Hematopoietic multipotent progenitor cell treated with erythropoietin and hydrocortisone succinate and interleukin-3 and kit ligand, for 4 days (in vitro differentiated cells): ENCODE results near the gene ARL4C.

Experiments used
- DNase-seq: peaks from one replicate; pipeline ENCODE4 v3.0.0-alpha.2; 2015

The ARL4C gene

DNA sequence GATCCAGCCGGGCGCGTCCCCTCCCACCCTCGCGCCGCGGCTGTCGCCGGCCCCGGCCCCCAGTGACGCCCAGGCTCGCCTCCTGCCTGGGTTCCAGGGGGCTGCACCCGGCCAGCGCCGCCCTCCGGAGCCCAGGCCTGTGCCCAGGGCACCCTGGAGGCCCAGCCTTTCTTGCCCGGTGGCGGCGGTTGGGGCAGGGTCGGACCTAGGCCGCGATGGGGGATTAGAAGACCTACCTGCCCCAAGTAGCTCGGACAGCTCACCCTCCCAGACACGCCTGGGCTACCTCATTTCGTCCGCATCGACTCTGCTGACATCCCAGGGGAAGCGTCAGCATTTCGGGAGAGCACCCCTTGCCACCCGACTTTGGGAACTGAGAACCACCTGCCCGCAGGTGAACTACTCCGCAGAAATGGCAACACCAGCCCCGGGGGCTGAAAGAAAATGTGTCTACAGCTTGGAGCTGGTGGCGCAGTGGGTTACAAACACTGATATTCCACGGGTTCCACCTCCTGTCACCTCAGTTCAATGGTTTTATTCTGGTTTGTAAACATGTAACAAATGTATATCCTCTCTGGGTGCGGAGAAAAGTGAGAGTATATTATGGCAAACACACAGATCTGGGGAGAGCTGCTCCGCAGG, 834 bp upstream of the ARL4C start:
- no peak for DNase-seq

DNA sequence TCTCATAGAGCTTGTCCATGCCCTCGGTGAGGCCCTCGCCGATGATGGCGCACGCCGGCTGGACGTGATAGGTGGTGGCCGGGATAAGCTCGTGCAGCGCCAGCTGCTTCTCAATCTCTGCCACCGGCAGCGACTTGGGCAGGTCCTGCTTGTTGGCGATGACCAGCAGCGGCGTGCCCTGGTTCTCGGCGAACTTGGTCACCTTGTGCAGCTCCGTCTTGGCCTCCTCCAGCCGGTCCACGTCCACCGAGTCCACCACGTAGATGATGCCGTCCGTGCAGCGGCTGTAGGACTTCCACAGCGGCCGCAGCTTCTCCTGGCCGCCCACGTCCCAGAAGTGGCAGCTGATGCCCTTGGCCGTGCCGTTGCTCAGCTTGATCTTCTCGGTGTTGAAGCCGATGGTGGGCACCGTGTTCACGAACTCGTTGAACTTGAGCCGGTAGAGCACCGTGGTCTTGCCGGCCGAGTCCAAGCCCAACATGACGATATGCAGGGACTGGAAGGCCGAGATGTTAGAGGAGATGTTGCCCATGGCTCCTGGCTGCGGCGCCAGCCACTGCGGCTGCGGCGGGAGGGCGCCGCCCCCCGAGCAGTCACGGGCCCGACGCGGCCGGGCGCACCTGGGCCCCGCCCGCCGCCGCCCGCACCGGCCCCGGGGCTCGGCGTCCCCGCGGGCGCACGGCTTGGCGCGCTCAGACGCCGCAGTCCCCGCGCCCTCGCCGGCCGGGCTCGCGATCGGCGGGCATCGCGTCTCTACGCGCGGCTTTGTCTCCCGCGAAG, 636 bp downstream of the ARL4C start:
- peak; percentile 27 for DNase-seq

DNA sequence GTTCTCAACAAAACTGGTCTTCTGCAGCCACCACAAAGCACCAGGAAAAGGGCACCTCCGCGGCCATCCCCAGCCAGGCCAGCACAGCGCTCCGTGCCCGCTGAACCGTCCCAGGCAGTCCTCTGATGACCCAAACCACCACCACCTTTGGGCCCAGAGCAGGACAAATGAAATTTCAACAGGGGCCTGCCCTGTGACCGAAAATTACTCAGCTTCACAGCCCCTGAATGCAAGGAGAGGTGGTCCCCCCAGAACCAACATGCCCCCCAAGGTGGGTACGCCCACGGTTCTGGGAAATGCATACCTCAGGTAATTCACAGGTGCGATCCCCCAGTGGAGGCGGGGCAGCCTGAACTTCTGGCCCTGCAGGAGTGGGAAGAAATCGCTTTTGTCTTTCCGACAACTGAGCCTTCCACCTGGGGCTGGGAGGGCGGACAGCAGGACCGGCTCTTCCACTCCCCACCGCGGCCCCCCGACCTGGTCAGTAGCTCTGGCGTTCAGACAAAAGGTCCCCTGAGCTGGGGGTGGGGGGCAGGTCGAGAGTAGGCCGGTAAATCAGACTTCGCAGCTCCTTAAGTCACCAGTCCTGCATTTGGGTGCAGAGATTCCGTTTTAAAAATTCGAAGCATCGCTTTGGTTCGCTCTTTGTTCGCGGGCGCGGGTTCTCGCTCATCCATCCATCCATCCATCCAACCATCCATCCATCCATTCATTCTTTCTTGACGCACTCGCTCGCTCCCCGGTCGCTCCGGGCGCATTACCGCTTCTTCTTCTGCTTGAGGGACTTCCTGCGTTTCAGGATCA, 1.4 kb downstream of the ARL4C start:
- no peak for DNase-seq

DNA sequence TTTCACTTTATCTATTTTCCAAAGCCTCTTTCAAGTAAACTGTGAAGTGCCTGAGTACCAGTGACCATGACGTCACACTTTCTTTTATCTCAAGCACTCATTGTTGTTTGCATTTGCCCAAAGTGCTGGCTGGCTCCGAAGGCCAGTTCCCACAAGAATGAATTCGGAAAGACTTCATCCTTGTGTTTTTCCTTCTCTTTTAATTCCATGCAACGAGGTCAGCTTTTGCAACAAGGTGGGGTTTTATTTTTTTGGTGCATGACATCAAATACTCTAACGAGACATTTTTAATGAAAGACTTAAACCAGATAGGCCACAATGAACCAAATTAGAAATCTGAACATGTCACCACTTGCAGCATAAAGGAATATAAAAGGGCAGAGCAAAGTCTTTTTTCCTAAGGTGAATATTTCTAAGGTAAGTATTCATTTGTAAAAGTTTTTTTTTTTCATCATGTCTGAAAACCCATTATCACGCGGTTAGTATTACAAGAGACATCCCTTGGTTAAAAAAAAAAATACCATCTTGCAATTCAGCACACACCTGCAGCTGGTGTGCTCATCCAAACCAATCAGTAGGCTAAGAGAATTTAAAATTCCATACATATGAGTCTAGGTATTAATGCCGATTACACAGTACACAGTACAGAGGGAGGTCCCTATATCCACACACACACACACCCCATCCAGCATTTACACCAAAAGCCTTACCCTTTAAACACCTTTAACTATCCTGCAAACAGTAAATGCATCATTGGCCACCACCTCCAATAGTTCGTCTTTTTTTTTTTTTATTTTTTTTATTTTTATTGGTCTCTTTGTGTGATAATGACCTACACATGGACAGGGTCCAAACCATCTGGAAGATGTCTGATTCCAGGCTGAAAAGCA, 2.3 kb downstream of the ARL4C start:
- no peak for DNase-seq

DNA sequence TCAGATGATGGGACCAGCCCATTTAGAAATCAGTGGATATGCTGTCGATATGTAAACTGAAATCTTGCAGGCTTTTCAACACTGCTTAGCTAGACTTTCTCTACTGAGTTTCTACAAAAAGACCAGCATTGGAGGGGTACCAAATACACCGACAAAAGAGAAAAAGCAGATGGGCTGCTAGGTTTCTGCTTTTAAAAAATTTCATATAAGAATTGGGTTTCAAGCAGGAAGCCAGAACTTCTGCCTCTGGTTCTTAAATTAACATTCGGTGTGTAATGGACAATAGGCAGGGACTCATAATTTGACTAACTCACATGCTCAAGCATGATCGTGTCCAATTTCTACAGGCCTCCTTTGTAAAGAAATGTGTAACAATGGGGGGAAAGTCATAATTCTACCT, 3.1 kb downstream of the ARL4C start:
- DNase-seq, result no peak

DNA sequence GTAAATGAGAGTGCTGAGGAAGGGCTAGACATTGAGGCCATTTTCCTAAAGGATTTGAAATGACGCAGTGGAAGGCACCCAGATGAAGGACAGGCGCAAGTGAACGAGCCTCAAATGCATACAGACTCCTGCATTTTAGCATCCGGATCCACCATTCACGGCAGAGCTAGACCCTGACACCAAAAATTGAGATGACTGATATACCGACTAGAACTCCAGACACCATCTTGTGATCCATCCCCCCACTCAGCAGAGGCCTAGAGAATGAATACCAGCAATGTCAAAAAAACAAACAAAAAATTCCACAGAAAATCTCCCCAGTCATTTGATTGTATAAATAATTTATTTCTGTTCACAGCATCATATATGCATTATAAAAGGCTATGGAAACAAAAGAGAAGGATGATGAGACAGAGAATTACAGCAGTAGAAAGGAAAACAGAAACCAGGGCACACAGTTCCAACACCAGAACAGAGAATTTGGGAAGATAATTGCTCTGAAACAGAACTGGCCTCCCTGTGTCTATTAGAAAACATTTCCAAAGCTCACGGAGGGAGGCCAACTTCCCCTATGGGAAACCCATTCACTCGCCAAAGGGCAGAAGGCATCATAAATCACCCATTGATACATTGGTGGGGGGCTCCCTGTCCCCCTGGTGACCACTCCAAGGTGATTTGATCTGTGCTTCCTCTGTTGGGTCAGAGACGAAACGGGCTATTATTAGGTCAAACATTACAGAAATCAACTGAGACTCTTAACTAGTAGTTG, 4.0 kb downstream of the ARL4C start:
- DNase-seq, result no peak

DNA sequence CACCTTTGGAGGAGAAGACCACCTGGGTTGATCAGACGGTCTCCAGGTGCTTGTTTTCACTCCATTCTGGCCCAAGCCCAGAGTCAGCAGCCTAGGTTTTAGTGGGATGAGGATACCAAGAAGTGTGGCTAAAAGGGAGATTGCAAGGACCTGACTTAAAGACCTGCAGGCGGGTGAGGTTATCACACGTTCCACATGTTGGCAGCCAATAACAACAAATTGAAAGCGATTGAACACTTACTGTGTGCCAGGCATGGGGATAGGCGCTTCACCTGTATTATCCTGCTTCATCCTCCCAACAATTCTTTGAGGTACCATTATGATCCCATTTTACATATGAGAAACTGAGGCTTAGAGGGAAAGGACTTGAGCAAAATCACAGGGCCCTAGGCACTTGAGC, 5.0 kb downstream of the ARL4C start:
- no peak for DNase-seq

DNA sequence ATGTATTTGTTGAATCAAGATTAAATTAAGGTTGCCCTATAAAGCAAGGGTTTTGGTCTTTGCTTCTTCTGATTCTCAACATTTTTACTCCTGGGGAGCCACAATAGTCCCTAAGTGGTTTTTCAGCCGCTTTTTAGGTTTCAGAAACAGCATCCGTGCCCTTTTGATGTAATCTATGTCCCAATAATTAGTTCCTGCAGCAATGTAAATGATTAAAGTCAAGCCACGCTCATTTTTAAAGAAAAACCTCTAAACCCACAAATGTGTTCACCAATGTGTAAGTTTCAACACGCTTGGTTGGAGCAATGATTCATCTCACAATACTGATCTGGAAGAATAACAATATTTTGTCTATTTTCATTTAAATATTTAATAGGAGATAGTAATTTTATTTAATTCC, 5.6 kb downstream of the ARL4C start:
- peak; percentile 54 for DNase-seq

DNA sequence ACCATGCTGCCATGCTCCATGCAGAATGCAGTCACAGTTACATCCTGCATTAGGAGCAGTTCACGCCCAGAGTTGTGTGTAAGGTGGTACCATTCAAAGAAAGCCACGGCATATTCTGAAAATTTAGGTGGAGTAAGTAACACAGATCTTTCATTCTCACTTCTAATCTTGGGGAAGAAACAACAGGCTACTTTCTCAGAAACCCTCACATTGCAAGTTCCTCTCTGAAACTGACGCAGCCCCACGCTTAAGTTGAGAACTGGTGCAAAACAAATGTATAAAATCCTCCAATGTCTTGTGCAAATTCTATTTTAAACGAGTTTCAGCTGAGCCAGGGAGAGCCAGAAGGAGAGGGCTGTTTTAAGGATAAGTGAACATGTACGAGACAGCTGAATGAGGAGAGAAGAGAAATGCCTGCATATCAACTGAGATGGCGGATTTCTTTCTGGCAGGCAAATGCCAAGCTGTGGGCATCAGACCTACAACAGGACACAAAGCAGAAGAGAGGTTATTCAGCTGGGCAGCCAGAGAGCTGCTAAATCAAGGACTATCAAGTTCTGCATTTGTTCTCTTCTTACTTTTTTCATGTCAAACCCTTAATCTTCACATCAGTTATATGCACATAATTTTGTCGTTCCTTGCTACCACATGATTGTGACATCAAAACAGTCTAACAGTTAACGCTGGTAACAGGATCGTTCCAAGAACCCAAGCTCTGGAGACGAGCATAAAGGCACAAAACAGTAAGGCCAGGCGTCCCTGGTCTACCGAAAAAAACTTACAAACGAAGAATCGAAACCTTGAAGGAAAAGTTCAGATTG, 6.4 kb downstream of the ARL4C start:
- peak; percentile 68 for DNase-seq

DNA sequence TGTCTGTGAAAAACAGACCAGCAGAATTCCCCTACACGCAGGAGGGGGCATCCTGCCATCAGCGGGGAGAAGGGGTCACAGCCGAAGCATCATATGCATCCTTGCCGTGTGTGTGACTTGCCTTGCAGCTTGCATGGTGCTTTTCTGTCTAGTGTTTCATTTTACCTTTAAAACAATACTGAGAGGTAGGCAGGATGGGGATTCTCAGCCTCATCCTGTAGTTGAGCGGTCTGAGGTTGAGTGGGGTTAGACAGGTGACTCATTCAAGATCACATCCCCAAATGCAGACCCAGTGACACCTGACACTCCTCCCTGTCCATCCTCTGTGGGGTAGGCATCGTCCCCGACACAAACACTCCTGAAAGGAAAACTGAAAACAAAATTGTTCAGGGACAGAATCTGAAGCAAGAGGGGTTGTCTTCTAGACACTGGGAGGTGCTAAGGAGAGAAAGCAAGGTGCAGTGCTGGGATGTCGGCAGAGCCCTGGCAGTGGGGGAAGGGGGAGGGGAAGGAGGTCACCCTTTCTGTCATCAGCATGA, 7.9 kb downstream of the ARL4C start:
- no peak for DNase-seq

DNA sequence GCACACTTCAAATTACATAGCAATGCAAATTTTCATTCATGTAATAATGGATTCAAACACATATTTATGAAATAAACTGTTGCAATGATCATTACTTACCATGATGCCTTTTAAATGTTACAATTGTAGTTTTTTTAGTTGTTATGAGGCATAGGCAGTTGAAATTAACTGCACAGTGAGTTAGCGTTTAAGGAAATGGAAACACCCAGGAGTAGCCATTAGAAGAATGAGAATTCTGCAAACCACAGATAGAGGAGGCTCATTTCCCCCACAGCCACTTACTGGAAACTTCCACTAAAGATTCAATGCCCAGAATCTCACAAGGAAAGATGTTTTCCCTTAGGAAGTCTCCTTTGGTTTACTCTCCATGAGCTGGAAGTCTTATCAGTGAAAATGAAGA, 8.4 kb downstream of the ARL4C start:
- no peak for DNase-seq

DNA sequence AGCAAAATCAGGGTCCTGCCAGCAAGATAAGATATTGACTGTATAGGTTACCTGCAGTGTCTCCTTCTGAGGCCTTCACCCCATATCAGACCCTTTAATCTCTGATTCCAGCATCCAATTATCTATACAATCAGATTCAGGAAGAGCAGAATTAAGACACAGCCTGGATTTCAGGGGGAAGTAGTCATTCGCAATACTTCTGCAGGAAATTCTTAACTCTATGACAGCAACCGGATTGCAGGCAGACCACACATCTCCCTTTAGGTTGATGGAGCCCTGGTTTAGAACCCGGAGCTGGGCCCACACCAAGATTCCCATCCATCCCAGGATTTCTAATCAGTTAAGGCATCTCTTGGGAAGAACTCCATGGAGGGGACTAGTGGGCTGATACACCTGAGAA, 9.5 kb downstream of the ARL4C start:
- DNase-seq, result no peak

DNA sequence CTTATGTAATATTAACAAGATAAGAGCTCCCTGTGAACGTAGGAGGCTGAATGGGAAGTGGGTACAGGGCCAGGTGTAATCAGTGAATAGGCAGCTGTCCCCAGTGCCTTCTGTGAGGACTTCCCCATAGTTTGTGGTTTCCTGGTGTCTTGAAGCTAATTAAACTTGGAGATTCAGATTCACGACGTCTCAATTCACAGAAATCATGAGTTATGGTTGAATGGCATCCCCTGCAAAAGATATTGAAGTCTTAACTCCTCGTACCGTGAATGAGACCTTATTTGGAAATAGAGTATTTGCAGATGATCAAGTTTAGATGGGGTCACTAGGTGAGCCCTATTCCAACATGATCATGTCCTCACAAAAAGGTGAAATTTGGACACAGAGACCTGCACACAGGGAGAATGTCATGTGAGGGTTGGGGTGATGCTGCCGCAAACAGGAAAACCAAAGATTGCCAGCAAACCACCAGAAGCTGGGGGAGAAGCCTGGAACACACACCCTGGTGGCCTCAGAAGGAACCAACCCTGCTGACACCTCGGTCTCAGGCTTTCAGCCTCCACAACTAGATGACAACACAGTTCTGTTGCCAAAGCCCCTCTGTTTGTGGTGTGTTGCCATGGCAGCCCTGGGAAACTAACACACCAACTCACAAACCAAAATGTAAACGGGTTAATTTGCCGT, 13.2 kb downstream of the ARL4C start:
- DNase-seq, result peak; percentile 92

DNA sequence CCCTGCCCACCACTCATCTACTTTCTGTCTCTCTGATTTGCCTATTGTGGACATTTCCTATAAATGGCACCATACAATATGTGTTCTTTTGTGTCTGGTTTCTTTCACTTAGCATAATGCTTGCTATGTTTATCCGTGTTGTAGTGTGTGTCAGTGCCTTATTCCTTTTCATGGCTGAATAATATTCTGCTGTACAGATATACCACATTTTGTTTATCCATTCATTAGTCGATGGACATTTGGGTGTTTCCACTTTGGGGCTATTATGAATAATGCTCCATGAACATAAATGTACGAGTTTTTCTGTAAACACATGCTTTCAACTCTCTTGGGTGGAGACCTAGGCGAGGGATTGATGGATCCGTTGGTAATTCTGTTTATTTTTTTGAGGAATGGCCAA, 15.6 kb downstream of the ARL4C start:
- no peak for DNase-seq

DNA sequence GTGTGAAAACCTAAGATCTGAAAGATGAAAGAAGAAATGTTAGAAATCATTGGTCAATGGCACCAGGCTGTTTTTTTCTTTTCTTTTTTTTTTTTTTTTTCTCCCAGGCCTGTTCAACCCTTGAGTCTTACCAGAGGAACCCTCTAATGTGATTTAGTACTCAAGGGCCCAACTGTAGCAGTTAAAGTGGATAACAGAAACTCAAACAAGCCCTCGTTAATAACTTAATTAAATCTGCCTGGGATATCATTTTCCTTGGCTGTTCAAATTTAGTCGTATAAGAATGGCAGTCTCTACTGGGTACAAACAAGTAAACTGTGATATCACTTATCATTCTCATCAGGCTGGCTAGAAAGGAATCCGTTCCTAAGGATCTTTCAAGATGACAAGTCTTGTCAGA, 16.5 kb downstream of the ARL4C start:
- DNase-seq, result no peak

DNA sequence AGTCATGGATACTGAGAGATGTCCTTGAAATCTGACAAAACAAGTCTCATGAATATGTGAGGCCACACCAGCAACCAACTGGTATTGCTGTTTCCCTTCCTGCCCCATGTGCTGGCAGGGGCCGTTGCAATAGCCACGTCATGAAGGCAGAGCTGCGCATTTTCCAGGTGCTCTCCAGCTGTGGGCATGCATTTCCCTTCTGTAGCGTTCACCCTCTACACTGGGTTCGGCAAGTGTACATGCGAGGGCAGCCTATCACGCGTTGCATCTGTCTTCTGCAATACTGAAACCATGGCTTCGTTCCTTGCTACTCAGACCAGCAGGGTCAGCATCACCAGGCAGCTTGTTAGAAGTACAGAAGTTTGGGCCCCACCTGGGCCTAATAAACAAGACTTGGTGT, 17.4 kb downstream of the ARL4C start:
- DNase-seq, result no peak

DNA sequence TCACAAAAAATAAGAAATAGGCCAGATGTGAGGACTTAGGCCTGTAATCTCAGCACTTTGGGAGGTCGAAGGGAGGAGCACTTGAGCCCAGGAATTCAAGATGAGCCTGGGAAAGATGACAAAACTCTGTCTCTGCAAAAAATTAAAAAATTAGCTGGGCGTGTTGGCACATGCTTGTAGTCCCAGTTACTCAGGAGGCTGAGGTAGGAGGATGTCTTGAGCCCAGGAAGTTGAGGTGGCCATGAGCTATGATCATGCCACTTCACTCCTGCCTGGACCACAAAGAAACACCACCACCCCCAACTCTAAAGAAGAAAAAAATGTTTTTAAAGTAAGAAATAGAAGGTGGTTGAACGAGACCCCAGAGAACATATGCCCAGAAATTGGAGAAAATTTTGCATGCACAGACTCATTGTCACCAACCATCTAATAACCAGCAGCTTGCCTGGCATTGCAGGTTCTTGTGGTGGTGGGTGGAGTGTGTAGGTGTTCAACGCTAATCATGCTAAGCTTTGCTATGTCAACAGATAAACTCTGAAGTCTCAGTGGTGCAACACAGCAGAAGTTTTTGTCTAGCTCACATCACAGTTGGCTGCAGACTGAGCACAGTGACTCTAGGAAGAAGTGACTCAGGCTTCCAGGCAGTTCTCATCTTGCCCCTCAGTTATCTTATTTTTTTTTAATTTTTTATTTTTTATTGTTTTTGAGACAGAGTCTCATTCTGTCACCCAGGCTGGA, 18.6 kb downstream of the ARL4C start:
- DNase-seq, result no peak

DNA sequence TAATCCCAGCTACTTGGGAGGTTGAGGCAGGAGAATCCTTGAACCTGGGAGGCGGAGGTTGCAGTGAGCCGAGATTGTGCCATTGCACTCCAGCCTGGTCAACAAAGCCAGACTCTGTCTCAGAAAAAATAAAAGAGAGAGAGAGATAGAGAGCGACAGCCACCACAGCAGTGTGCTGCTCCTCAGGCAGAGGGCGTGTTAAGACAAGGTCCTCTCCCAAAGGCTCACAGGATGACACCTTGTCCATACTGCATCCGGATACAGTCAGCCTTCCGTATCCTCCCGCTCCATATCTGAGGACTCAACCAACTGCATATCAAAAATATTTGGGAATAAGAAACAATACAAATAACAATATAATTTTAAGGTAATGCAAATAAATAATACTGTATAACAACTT, 20.1 kb downstream of the ARL4C start:
- no peak for DNase-seq

DNA sequence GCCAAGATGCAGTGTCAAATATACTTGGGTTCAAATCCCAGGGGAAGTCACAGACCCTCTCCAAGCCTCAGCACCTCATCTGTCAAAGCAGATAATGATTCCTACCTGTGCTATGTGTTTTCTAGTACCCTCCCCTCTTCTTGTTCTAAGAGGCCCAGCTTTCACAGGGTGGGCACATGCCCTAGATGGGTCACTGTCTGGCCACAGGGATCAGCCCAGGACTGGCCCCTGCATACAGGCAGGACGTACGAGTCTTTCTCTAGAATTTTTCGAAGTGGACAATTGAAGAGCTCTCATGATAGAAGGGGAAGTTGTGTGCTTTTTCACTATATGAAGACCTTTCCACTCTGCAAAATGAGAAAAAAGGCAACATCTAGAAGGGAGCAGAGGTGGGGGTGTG, 22.2 kb downstream of the ARL4C start:
- no peak for DNase-seq

DNA sequence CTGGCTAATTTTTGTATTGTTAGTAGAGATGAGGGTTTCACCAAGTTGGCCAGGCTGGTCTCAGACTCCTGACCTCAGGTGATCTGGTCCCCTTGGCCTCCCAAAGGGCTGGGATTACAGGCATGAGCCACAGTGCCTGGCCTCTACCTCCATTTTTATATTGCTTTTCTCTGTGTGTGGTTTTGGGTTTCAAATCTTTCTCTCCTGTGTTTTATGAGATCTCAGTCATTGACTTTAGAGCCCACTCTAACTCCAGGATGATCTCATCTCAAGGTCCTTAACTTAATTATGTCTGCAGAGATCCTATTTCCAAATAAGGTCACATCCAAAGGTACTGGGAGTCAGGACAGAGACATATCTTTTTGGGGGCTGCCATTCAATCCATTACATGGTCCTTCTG, 24.7 kb downstream of the ARL4C start:
- DNase-seq, result no peak
